Upper lobe of left lung (tissue), 6 donors: Measurements from ENCODE around the gene MON2. TPM values are rescaled to one million over a fixed set of nuclear protein-coding genes. Genes with fewer than 3 reads are reported as not detected.

Experiments
- ATAC-seq, 2 donors: fragments of 200-7000 bp; cut with Tn5 transposase; one replicate each; pipeline ENCODE4 v1.9.1; 2022; ENCODE audit warnings: mild to moderate bottlenecking in 2 of 2, moderate library complexity in 2 of 2; ENCODE audit not compliant: low FRiP score in 2 of 2
- DNase-seq, 2 donors: peaks; one replicate each; pipeline ENCODE4 v3.0.0-alpha.2; 2019 to 2020
- H3K27ac ChIP-seq, 4 donors: fragments of 200-600 bp; sonication (generic); one replicate each; pipeline ENCODE4 v1.5.1; 2016 to 2019
- H3K27me3 ChIP-seq, 4 donors: fragments of 200-600 bp; sonication (generic); one replicate each; pipeline ENCODE4 v1.5.1; 2017 to 2019
- H3K36me3 ChIP-seq, 4 donors: fragments of 200-600 bp; sonication (generic); one replicate each; pipeline ENCODE4 v1.5.1; 2016 to 2019
- H3K4me1 ChIP-seq, 4 donors: fragments of 200-600 bp; sonication (generic); one replicate each; pipeline ENCODE4 v1.5.1; 2018 to 2019
- H3K4me3 ChIP-seq, 4 donors: fragments of 200-600 bp; sonication (generic); one replicate each; pipeline ENCODE4 v1.5.1; 2017 to 2019; ENCODE audit warnings: mild to moderate bottlenecking in 2 of 4, moderate library complexity in 1 of 4
- H3K9me3 ChIP-seq, 4 donors: fragments of 200-600 bp; sonication (generic); one replicate each; pipeline ENCODE4 v1.5.1; 2018 to 2019
- EP300 ChIP-seq, 4 donors: sonication (generic); formaldehyde crosslinking; IDR thresholded peaks; one replicate each; pipeline ENCODE4 v1.5.1; 2017; ENCODE audit warnings: antibody characterized with exemption in 4 of 4, control low read depth in 2 of 4
- POLR2A ChIP-seq, 4 donors: fragments of 450-650 bp; IDR thresholded peaks; one replicate each; pipeline ENCODE4 v1.5.1; 2016 to 2017; ENCODE audit warnings: antibody characterized with exemption in 4 of 4, mild to moderate bottlenecking in 2 of 4
- POLR2AphosphoS5 ChIP-seq, 2 donors: sonication (generic); formaldehyde crosslinking; IDR thresholded peaks; one replicate each; pipeline ENCODE4 v1.5.1; 2017; ENCODE audit warnings: antibody characterized with exemption in 2 of 2
- WGBS, 2 donors: methylation state at CpG; one replicate each; pipeline ENCODE4 v1.1.5; 2017 to 2018; 5-methylcytosine and 5-hydroxymethylcytosine counted together
- total RNA-seq, 6 donors: library from RNA; depleted of rRNA in 4 of 6; stranded (reverse); fragments of >200 nt in 4 of 6; gene quantifications; one replicate each; pipeline versions ENCODE4 v1.1.0 to v1.2.1, GENCODE V29; 2016 to 2021
- TF ChIP-seq, protein P1 (sequence below), 6 experiments: fragments of 450-650 bp in 4 of 6; fragments of 200-600 bp in 2 of 6; sonication (generic) in 2 of 6; IDR thresholded peaks; one replicate each; pipeline ENCODE4 v1.5.1; 2016 to 2019; ENCODE audit warnings: antibody characterized with exemption in 6 of 6
- donor health status: DM: no; HTN: no; CAD: no; lungs with moderate emphysema.
- donor health status: DM: no; HTN: yes; CAD: no; lungs with severe emphysema.

Gene MON2
- total RNA-seq, 6 donors from 2014 or later: 43.5 to 129 (median 64.2) TPM

DNA sequence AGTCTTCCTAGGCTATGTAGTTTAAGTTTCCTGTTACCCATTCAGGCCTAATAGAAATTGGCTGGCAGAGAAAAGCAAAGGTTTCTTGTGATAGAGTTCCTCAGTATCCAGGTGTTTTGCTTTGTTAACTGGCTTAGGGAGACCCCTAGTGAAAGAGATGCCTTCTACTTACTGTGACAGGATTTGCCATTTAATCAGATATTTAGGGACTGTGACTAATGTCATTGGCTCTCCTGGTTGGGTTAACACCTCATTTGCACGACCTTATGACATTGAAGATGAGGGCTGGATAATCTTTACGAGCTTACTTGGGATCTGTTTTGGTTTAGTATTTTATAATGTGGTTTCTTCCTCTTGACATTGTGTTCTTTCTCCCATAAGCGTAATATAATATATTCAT is 5.8 kb downstream of the MON2 start:
- Histone ChIP-seq H3K27ac (no peak overlapping the region), H3K27me3 (no peaks in the 10 kb centered on the region), H3K4me1 (peaks cover 18 to 55% (median 22%) of the 10 kb centered on the region in 4 donors), H3K9me3 (no peaks in the 10 kb centered on the region), H3K4me3 (no peak overlapping the region), H3K36me3 (peaks cover 0 to 12% (median 0%) of the 10 kb centered on the region in 4 donors)
- 71 to 86% methylated on average over 3 of the region's 3 CpGs for WGBS, 2 donors
- TF ChIP-seq, protein P1, sequence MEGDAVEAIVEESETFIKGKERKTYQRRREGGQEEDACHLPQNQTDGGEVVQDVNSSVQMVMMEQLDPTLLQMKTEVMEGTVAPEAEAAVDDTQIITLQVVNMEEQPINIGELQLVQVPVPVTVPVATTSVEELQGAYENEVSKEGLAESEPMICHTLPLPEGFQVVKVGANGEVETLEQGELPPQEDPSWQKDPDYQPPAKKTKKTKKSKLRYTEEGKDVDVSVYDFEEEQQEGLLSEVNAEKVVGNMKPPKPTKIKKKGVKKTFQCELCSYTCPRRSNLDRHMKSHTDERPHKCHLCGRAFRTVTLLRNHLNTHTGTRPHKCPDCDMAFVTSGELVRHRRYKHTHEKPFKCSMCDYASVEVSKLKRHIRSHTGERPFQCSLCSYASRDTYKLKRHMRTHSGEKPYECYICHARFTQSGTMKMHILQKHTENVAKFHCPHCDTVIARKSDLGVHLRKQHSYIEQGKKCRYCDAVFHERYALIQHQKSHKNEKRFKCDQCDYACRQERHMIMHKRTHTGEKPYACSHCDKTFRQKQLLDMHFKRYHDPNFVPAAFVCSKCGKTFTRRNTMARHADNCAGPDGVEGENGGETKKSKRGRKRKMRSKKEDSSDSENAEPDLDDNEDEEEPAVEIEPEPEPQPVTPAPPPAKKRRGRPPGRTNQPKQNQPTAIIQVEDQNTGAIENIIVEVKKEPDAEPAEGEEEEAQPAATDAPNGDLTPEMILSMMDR (IDR thresholded peaks at IDR 0.05): no peak
- TF ChIP-seq POLR2AphosphoS5 (IDR thresholded peaks at IDR 0.05) (no peak), EP300 (IDR thresholded peaks at IDR 0.05) (no peak), POLR2A (IDR thresholded peaks at IDR 0.05) (no peak)
- DNase-seq (no peak), ATAC-seq (no peak)

DNA sequence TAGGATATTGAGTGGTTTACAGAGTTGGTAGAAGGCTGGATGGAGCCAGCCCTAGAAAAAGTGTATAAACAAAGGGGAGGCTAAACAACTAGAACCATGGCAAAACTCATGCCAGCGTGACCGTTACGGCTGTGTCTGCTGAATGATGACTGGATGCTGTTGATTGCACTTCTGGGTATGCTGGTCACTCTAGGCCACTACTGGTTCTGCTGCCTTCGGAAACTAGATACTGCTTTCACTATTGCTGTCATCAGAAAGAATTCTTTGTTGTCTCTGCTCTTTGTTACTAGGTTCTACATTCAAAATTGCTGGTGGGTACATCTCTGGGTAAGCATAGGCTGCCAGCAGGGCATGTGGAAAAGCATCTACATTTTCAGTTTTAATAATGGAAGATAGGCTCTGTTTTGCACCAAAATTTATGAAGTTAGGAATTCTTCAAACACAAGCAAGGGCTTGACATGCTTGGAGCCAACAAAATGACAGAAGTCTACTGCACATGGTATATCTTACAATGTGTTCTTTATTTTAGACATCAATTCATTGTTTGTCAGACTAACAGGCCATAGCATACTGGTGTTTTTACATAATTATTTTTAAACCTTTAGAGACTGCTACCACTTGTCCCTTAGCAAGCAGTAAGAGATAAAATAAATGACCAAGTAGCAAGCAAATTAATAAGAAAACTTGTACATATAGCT is 15.4 kb downstream of the MON2 start:
- Histone ChIP-seq H3K4me1 (no peaks in the 10 kb centered on the region), H3K27me3 (no peaks in the 10 kb centered on the region), H3K27ac (no peak overlapping the region), H3K4me3 (no peak overlapping the region), H3K36me3 (peaks cover 0 to 7% (median 0%) of the 10 kb centered on the region in 4 donors), H3K9me3 (no peaks in the 10 kb centered on the region)
- WGBS, 2 donors: 78 to 82% methylated on average over 4 of the region's 4 CpGs
- TF ChIP-seq, protein P1 (IDR thresholded peaks at IDR 0.05): no peak
- TF ChIP-seq POLR2AphosphoS5 (IDR thresholded peaks at IDR 0.05): no peak
- no peak for TF ChIP-seq POLR2A (IDR thresholded peaks at IDR 0.05)
- no peak for TF ChIP-seq EP300 (IDR thresholded peaks at IDR 0.05)
- DNase-seq: no peak
- no peak for ATAC-seq

DNA sequence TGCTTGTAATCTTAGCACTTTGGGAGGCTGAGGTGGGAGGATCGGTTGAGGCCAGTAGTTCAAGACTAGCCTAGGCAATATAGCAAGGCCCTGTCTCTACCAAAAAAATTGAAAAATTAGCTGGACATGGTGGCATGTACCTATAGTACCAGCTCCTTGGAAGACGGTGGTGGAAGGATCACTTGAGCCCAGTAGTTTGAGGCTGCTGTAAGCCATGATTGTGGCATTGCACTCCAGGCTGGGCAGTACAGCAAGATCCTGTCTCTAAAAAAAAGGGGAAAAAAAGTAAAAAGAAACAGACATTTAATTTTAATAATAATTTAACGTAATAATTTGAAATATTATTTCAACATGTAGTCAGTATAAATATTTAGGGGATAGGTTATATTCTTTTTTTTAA is 16.1 kb downstream of the MON2 start:
- 78 to 96% methylated on average over 3 of the region's 3 CpGs for WGBS, 2 donors
- Histone ChIP-seq H3K9me3 (no peaks in the 10 kb centered on the region), H3K36me3 (peaks cover 0 to 2% (median 0%) of the 10 kb centered on the region in 4 donors), H3K4me1 (no peaks in the 10 kb centered on the region), H3K4me3 (no peak overlapping the region), H3K27me3 (no peaks in the 10 kb centered on the region), H3K27ac (no peak overlapping the region)
- no peak for ATAC-seq
- TF ChIP-seq, protein P1 (IDR thresholded peaks at IDR 0.05): no peak
- TF ChIP-seq EP300 (IDR thresholded peaks at IDR 0.05): no peak
- TF ChIP-seq POLR2A (IDR thresholded peaks at IDR 0.05): no peak
- no peak for TF ChIP-seq POLR2AphosphoS5 (IDR thresholded peaks at IDR 0.05)
- DNase-seq: no peak

DNA sequence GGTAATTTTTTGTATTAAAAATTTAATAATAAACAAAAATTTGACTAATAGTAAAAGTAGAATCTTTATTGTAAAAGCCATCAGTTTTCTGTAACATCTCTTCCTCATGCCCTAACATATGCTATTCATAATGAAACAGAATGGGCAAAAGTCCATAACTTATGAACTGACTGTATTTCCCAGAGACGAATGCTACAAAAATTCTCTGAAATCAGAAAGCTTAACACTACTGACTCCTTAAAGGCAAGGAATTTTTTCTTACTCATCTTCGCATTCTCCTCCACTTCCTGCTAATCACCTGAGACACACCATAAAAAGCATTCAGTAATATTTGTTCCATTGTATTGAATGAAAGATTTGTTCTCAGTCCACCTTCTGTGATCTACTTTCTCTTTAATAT is 17.6 kb downstream of the MON2 start:
- Histone ChIP-seq H3K36me3 (no peaks in the 10 kb centered on the region), H3K27ac (no peak overlapping the region), H3K4me3 (no peak overlapping the region), H3K9me3 (no peaks in the 10 kb centered on the region), H3K27me3 (no peaks in the 10 kb centered on the region), H3K4me1 (no peaks in the 10 kb centered on the region)
- TF ChIP-seq POLR2AphosphoS5 (IDR thresholded peaks at IDR 0.05) (no peak), POLR2A (IDR thresholded peaks at IDR 0.05) (no peak), EP300 (IDR thresholded peaks at IDR 0.05) (no peak)
- TF ChIP-seq, protein P1 (IDR thresholded peaks at IDR 0.05): no peak
- ATAC-seq: no peak
- DNase-seq: no peak
- 85 to 89% methylated on average over 2 of the region's 2 CpGs for WGBS, 2 donors

DNA sequence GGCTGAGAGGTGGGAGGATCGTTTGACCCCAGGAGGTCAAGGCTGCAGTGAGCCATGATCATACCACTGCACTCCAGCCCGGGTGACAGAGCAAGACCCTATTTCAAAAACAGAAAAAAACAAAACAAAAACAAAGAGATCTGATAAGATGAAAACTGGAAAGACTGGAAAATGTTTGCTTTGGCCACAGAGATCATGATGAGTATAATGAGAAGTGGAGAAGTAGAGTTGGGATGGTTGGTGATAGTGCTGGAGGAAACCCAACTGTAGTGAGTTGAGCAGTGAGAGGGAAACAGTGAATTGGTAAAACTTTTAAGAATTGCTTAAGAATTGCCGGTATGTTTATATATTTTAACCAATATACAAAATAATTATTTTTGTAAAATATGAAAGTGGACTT is 39.2 kb downstream of the MON2 start:
- no peaks in the 10 kb centered on the region for H3K9me3 ChIP-seq
- peaks cover 8 to 86% (median 19%) of the 10 kb centered on the region in 4 donors for H3K36me3 ChIP-seq
- ATAC-seq (no peak), DNase-seq (no peak)
- H3K4me1 ChIP-seq: no peaks in the 10 kb centered on the region
- TF ChIP-seq POLR2AphosphoS5 (IDR thresholded peaks at IDR 0.05) (no peak), POLR2A (IDR thresholded peaks at IDR 0.05) (no peak), EP300 (IDR thresholded peaks at IDR 0.05) (no peak)
- H3K27me3 ChIP-seq: no peaks in the 10 kb centered on the region
- 88 to 94% methylated on average over 3 of the region's 3 CpGs for WGBS, 2 donors
- no peak overlapping the region for H3K4me3 ChIP-seq
- no peak overlapping the region for H3K27ac ChIP-seq
